HEK293 (cell line): Measurements from ENCODE around the gene FAAH2.

Experiments used
- HOXA7 ChIP-seq: sonication (generic); formaldehyde crosslinking; IDR thresholded peaks from 2 replicates; pipeline ENCODE4 v1.8.1; 2022; ENCODE audit warnings: missing genetic modification reagents, borderline replicate concordance
- PATZ1 ChIP-seq: fragments of 450-650 bp; formaldehyde crosslinking; IDR thresholded peaks from 2 replicates; pipeline ENCODE4 v1.5.1; 2016; ENCODE audit warnings: missing biosample characterization, missing genetic modification characterization

GRCh38 chrX:57267308-57267707 lies 19.2 kb upstream of the FAAH2 start:
- TF ChIP-seq HOXA7 (CRISPR knock-in tag) (no peak), PATZ1 (tag by site-specific recombination) (no peak)
